Measurements from ENCODE around the gene CPSF3. TPM values are rescaled to one million over a fixed set of nuclear protein-coding genes. Genes with fewer than 3 reads are reported as not detected.

Gene CPSF3
- total and polyA plus RNA-seq, 9 of the 15 experiments (the other 6 are each of a cell fraction or from before 2014, with no cell fraction given): 54.2 to 151 (median 94.5) TPM

GRCh38 chr2:9379391-9379755 is 44.1 kb upstream of the CPSF3 start:
- H3K79me2 ChIP-seq (ENCODE audit: control insufficient read depth, insufficient read depth, low read length): no peaks in the 10 kb centered on the region
- H3K36me3 ChIP-seq (ENCODE audit: control insufficient read depth, insufficient read depth, low read length): no peaks in the 10 kb centered on the region
- no peaks in the 10 kb centered on the region for H3K9me1 ChIP-seq (ENCODE audit: control insufficient read depth, insufficient read depth, low read length)
- no TSS peak for BruUV-seq (replicated peaks)
- WGBS (ENCODE audit: insufficient coverage, low coverage, missing lambda C conversion rate): 59% methylated on average over 5 of the region's 5 CpGs
- no peak overlapping the region for H3K9ac ChIP-seq (ENCODE audit: insufficient read depth in 1 of 2, low read depth in 2 of 2, low read length in 2 of 2)
- in situ Hi-C loops (cut with MboI) (no loop called here), intact Hi-C loops (cut with micrococcal nuclease) (no loop called here)
- no peaks in the 10 kb centered on the region for H3K9me3 ChIP-seq (replicated peaks; ENCODE audit: control insufficient read depth, insufficient read depth, low read depth, low read length)
- POLR2A ChIA-PET: no interaction called here
- no peak overlapping the region for H3K27ac ChIP-seq (ENCODE audit: extremely low read depth, low read depth, low read length)
- no peak overlapping the region for H3K4me3 ChIP-seq
- H2AFZ ChIP-seq (ENCODE audit: low read depth, low read length): no peak overlapping the region
- no peaks in the 10 kb centered on the region for H4K20me1 ChIP-seq (replicated peaks; ENCODE audit: control insufficient read depth, insufficient read depth, low read length)
- H3K4me2 ChIP-seq (ENCODE audit: insufficient read depth, low read length): no peak overlapping the region
- peaks cover 4 to 7% of the 10 kb centered on the region in 2 experiments; a peak in 3 of 5 replicates for H3K4me1 ChIP-seq (replicated peaks in 1 of 2; ENCODE audit: control insufficient read depth in 2 of 2, insufficient read depth in 2 of 2, low read length in 2 of 2)
- TF ChIP-seq FOXA1 (IDR thresholded peaks at IDR 0.05; ENCODE audit: borderline replicate concordance) (no peak), GTF3C2 (IDR thresholded peaks at IDR 0.05; ENCODE audit: borderline replicate concordance, extremely low read depth, insufficient read length) (no peak), GTF2F1 (IDR thresholded peaks at IDR 0.05; ENCODE audit: low read depth, low read length) (no peak), ZNF444 (CRISPR knock-in tag; IDR thresholded peaks at IDR 0.05) (no peak), RBM34 (IDR thresholded peaks at IDR 0.05; ENCODE audit: borderline replicate concordance, insufficient read depth, low read length) (no peak), CHD4 (IDR thresholded peaks at IDR 0.05; ENCODE audit: insufficient read depth, insufficient replicate concordance, low read depth, low read length, poor library complexity, severe bottlenecking) (no peak), PCBP2 (IDR thresholded peaks at IDR 0.05; ENCODE audit: low read depth, low read length, poor library complexity, severe bottlenecking) (no peak), SRSF3 (IDR thresholded peaks at IDR 0.05; ENCODE audit: insufficient read depth, low read length) (no peak), XRCC3 (IDR thresholded peaks at IDR 0.05) (no peak), TSC22D4 (tag; IDR thresholded peaks at IDR 0.05) (no peak), HMG20A (CRISPR knock-in tag; conservative IDR thresholded peaks at IDR 0.05) (no peak), SFPQ (IDR thresholded peaks at IDR 0.05; ENCODE audit: low read depth, low read length) (no peak)
- CTCF ChIA-PET (ENCODE audit: low intra/inter-chr PET ratio): no interaction called here
- ATAC-seq (no peak), FAIRE-seq (no peak), DNase-seq (ENCODE audit: extremely low read depth in 1 of 4, low spot score in 3 of 4) (no peak)
- H3K27me3 ChIP-seq (ENCODE audit: control insufficient read depth in 2 of 2, insufficient read depth in 2 of 2, low read length in 2 of 2): peaks cover 0 to 19% of the 10 kb centered on the region in 2 experiments; a peak in 2 of 5 replicates
